C4-2B (cell line): ENCODE results near the gene ZAR1.

ENCODE experiments used
- CTCF ChIP-seq: fragments of 450-650 bp; conservative IDR thresholded peaks from 2 replicates; pipeline ENCODE4 v1.5.1; 2017; ENCODE audit warnings: mild to moderate bottlenecking
- ZFX ChIP-seq: fragments of 450-650 bp; IDR thresholded peaks from 2 replicates; pipeline ENCODE4 v1.6.1; 2017

GRCh38 chr4:48472794-48473193, 17.3 kb upstream of the ZAR1 start:
- no peak for TF ChIP-seq CTCF
- TF ChIP-seq ZFX = no peak
